Right atrium auricular region (tissue), 2 donors: ENCODE data around the gene DNAH11. TPM values are rescaled to one million over a fixed set of nuclear protein-coding genes. Genes with fewer than 3 reads are reported as not detected.
"Not testable (repeated sequence)": the region's sequence is repeated elsewhere in the genome, so short reads cannot be mapped to it uniquely, and the experiment has no call there.

Experiments
- DNase-seq: peaks from one replicate; pipeline ENCODE4 v3.0.0-alpha.2; 2019; ENCODE audit warnings: low spot score
- H3K27ac ChIP-seq, 2 donors: fragments of 200-600 bp; sonication (generic); 1 replicate in 1 of 2; 2 replicates in 1 of 2; pipeline ENCODE4 v1.5.1; 2016 to 2019
- H3K27me3 ChIP-seq, 2 donors: fragments of 200-600 bp; sonication (generic); one replicate each; pipeline versions ENCODE4 v1.5.1 to v1.6.0; 2017 to 2019
- H3K36me3 ChIP-seq: fragments of 200-600 bp; sonication (generic); one replicate; pipeline ENCODE4 v1.5.1; 2016
- H3K4me1 ChIP-seq, 2 donors: fragments of 200-600 bp; sonication (generic); one replicate each; pipeline versions ENCODE4 v1.5.1 to v1.6.0; 2017 to 2019
- H3K4me3 ChIP-seq, 2 donors: fragments of 200-600 bp; sonication (generic); 1 replicate in 1 of 2; 2 replicates in 1 of 2; pipeline ENCODE4 v1.5.1; 2017 to 2019; ENCODE audit warnings: mild to moderate bottlenecking in 1 of 2, moderate library complexity in 1 of 2
- H3K9me3 ChIP-seq, 2 donors: fragments of 200-600 bp; sonication (generic); one replicate each; pipeline ENCODE4 v1.5.1; 2019
- CTCF ChIP-seq, 2 donors: fragments of 200-600 bp; sonication (generic); IDR thresholded peaks; one replicate each; pipeline ENCODE4 v1.5.1; 2019; ENCODE audit warnings: antibody characterized with exemption in 2 of 2
- total RNA-seq, 2 donors: library from RNA; depleted of rRNA; stranded (reverse); fragments of >200 nt; gene quantifications; one replicate each; pipeline ENCODE4 v1.1.0, GENCODE V29; 2016

Gene DNAH11
- total RNA-seq, 2 donors from 2014 or later, result 2.8 to 3.5 TPM

DNA sequence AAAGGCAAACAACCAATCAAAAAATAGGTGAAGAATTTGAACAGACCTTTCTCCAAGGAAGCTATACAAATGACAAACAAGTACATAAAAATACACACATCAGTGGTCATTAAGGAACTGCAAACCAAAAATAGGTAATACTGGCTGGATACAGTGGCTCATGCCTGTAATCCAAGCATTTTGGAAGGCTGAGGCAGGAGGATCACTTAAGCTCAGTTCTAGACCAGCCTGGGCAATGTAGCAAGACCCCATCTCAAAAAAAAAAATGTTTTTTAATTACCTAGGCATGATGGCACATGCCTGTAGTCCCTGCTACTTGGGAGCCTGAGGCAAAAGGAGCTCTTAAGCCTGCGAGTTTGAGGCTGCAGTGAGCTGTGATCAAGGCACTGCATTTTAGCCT is 383.6 kb downstream of the DNAH11 start:
- Histone ChIP-seq H3K27me3 (no peaks in the 10 kb centered on the region), H3K4me3 (no peak overlapping the region), H3K36me3 (no peaks in the 10 kb centered on the region), H3K27ac (no peak overlapping the region), H3K9me3 (no peaks in the 10 kb centered on the region), H3K4me1 (peaks cover 0 to 6% of the 10 kb centered on the region in 2 donors)
- TF ChIP-seq CTCF (IDR thresholded peaks at IDR 0.05), result no peak
- DNase-seq, result no peak

GRCh38 chr7:21927693-21928092 is 384.9 kb downstream of the DNAH11 start:
- no peak for DNase-seq
- Histone ChIP-seq H3K4me3 (no peak overlapping the region), H3K27me3 (no peaks in the 10 kb centered on the region), H3K4me1 (peaks cover 0 to 10% of the 10 kb centered on the region in 2 donors), H3K36me3 (no peaks in the 10 kb centered on the region), H3K9me3 (no peaks in the 10 kb centered on the region), H3K27ac (no peak overlapping the region)
- no peak for TF ChIP-seq CTCF (IDR thresholded peaks at IDR 0.05)

GRCh38 chr7:21933293-21933692 is 390.5 kb downstream of the DNAH11 start:
- not testable (repeated sequence) for H3K36me3 ChIP-seq, DNase-seq

GRCh38 chr7:21934808-21935207 is 392.0 kb downstream of the DNAH11 start:
- H3K27ac ChIP-seq, result no peak overlapping the region
- H3K9me3 ChIP-seq, result no peaks in the 10 kb centered on the region
- no peaks in the 10 kb centered on the region for H3K36me3 ChIP-seq
- no peaks in the 10 kb centered on the region for H3K27me3 ChIP-seq
- peaks cover 0 to 17% of the 10 kb centered on the region in 2 donors for H3K4me1 ChIP-seq
- no peak overlapping the region for H3K4me3 ChIP-seq
- TF ChIP-seq CTCF (IDR thresholded peaks at IDR 0.05), result no peak
- DNase-seq, result no peak

More at GRCh38 chr7:21933293-21933692, 390.5 kb downstream of the DNAH11 start:
- H3K9me3 ChIP-seq, H3K27ac ChIP-seq, H3K4me1 ChIP-seq, H3K27me3 ChIP-seq, H3K4me3 ChIP-seq: not testable (repeated sequence)

DNA sequence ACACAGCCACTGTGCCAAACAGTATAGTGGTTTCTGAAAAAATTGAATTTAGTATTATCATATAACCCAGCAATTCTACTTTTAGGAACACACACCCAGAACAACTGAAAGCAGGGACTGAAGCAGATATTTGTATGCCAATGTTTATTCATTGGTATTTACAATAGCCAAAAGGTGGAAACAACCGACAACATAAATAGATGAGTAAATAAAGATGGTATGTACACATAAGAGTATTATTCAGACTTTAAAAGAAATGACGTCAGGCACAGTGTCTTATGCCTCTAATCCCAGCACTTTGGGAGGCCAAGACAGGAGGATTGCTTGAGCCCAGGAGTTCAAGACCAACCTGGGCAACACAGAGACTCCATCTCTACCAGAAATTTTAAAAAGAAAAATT is 395.6 kb downstream of the DNAH11 start:
- Histone ChIP-seq H3K27me3 (no peaks in the 10 kb centered on the region), H3K4me3 (no peak overlapping the region), H3K36me3 (no peaks in the 10 kb centered on the region), H3K27ac (peak overlapping the region; percentile 66 to 88), H3K9me3 (no peaks in the 10 kb centered on the region), H3K4me1 (peaks cover 0 to 48% of the 10 kb centered on the region in 2 donors)
- no peak for TF ChIP-seq CTCF (IDR thresholded peaks at IDR 0.05)
- no peak for DNase-seq

- Histone ChIP-seq H3K4me1 (peaks cover 0 to 55% of the 10 kb centered on the region in 2 donors), H3K4me3 (no peak overlapping the region), H3K9me3 (no peaks in the 10 kb centered on the region), H3K27me3 (no peaks in the 10 kb centered on the region), H3K36me3 (no peaks in the 10 kb centered on the region), H3K27ac (peak overlapping the region; percentile 66 to 88)
- no peak for DNase-seq
- TF ChIP-seq CTCF (IDR thresholded peaks at IDR 0.05), result no peak
Observed at GRCh38 chr7:21939136-21939857, 396.5 kb downstream of the DNAH11 start.
